DOHH2 (cell line): ENCODE results near the gene SMAD3.

ENCODE experiments used
- H3F3A ChIP-seq: fragments of 200-600 bp; sonication (generic), shearing (Covaris generic); 2 replicates; pipeline ENCODE4 v1.6.0; 2016; ENCODE audit warnings: antibody characterized with exemption, mild to moderate bottlenecking; ENCODE audit not compliant: control insufficient read depth, insufficient read depth
- H3K27ac ChIP-seq: fragments of 200-600 bp; sonication (generic); 2 replicates; pipeline ENCODE4 v1.5.1; 2014; ENCODE audit warnings: low read depth, mild to moderate bottlenecking, low read length, moderate library complexity
- H3K27me3 ChIP-seq: fragments of 200-600 bp; sonication (generic); 2 replicates; pipeline ENCODE4 v1.6.1; 2014; ENCODE audit warnings: mild to moderate bottlenecking, low read length, mixed read lengths; ENCODE audit not compliant: control insufficient read depth
- H3K36me3 ChIP-seq: fragments of 200-600 bp; sonication (generic); 2 replicates; pipeline ENCODE4 v1.6.1; 2014; ENCODE audit warnings: mild to moderate bottlenecking, low read length, moderate library complexity, mixed read lengths; ENCODE audit not compliant: control insufficient read depth
- H3K4me1 ChIP-seq: fragments of 200-600 bp; sonication (generic); 2 replicates; pipeline ENCODE4 v1.6.1; 2014; ENCODE audit warnings: mild to moderate bottlenecking, low read length, mixed read lengths; ENCODE audit not compliant: control insufficient read depth
- H3K4me2 ChIP-seq: fragments of 200-600 bp; sonication (generic); 2 replicates; pipeline ENCODE4 v1.6.0; 2014; ENCODE audit warnings: mild to moderate bottlenecking, low read length, moderate library complexity
- H3K4me3 ChIP-seq: fragments of 200-600 bp; sonication (generic); 2 replicates; pipeline ENCODE4 v1.5.1; 2014; ENCODE audit warnings: mild to moderate bottlenecking, low read length, mixed read lengths
- H3K79me2 ChIP-seq: fragments of 200-600 bp; sonication (generic); 2 replicates; pipeline ENCODE4 v1.6.1; 2014; ENCODE audit warnings: mild to moderate bottlenecking, low read length, mixed read lengths; ENCODE audit not compliant: control insufficient read depth
- H3K9me2 ChIP-seq: fragments of 200-600 bp; sonication (generic); replicated peaks from 2 replicates; pipeline ENCODE4 v1.6.1; 2014; ENCODE audit warnings: mild to moderate bottlenecking, low read length, mixed read lengths; ENCODE audit not compliant: control insufficient read depth
- H3K9me3 ChIP-seq: fragments of 200-600 bp; sonication (generic); 2 replicates; pipeline ENCODE4 v1.6.1; 2014; ENCODE audit warnings: antibody characterized with exemption, low read length, mixed read lengths; ENCODE audit not compliant: control insufficient read depth, insufficient read depth
- H4K20me1 ChIP-seq: fragments of 200-600 bp; sonication (generic); 2 replicates; pipeline ENCODE4 v1.6.0; 2014; ENCODE audit warnings: low read depth, mild to moderate bottlenecking, antibody characterized with exemption, low read length, moderate library complexity; ENCODE audit not compliant: control insufficient read depth, insufficient read depth
- CTCF ChIP-seq: fragments of 200-600 bp; sonication (generic); IDR thresholded peaks from one replicate; pipeline ENCODE4 v1.5.1; 2014; ENCODE audit warnings: antibody characterized with exemption, mild to moderate bottlenecking, low read depth, low read length; ENCODE audit not compliant: poor library complexity, severe bottlenecking
- EZH2phosphoT487 ChIP-seq: fragments of 200-600 bp; sonication (generic); IDR thresholded peaks from 2 replicates; pipeline ENCODE4 v1.6.1; 2017; ENCODE audit warnings: borderline replicate concordance, mild to moderate bottlenecking, antibody characterized with exemption, low read length, moderate library complexity, mixed read lengths

SMAD3 gene

GRCh38 chr15:67183443-67184169 is 118.2 kb downstream of the SMAD3 start:
- TF ChIP-seq CTCF (no peak), EZH2phosphoT487 (no peak)
- Histone ChIP-seq H3K9me2 (no peaks in the 10 kb centered on the region), H3K27me3 (no peaks in the 10 kb centered on the region), H3K36me3 (peaks cover 13% of the 10 kb centered on the region), H4K20me1 (0 out of 2 replicates have a peak, but pooled peaks cover 3% of the 10 kb centered on the region), H3K79me2 (no peaks in the 10 kb centered on the region), H3K9me3 (no peaks in the 10 kb centered on the region), H3K4me3 (no peak overlapping the region), H3K4me1 (no peaks in the 10 kb centered on the region), H3K4me2 (no peak overlapping the region), H3F3A (no peaks in the 10 kb centered on the region), H3K27ac (no peak overlapping the region)

- H3K4me1 ChIP-seq, result no peaks in the 10 kb centered on the region
- H3K79me2 ChIP-seq, result no peaks in the 10 kb centered on the region
- H3K9me3 ChIP-seq, result no peaks in the 10 kb centered on the region
- no peak for TF ChIP-seq CTCF
- no peak for TF ChIP-seq EZH2phosphoT487
- H3K9me2 ChIP-seq, result no peaks in the 10 kb centered on the region
- H3K27ac ChIP-seq, result no peak overlapping the region
- no peaks in the 10 kb centered on the region for H4K20me1 ChIP-seq
- no peaks in the 10 kb centered on the region for H3K27me3 ChIP-seq
- peaks cover 18% of the 10 kb centered on the region for H3K36me3 ChIP-seq
- no peak overlapping the region for H3K4me3 ChIP-seq
- H3K4me2 ChIP-seq, result no peak overlapping the region
- H3F3A ChIP-seq, result no peaks in the 10 kb centered on the region
Measured at GRCh38 chr15:67184208-67184925, 119.0 kb downstream of the SMAD3 start.

- Histone ChIP-seq H3K9me2 (no peaks in the 10 kb centered on the region), H3K4me1 (no peaks in the 10 kb centered on the region), H3K4me2 (no peak overlapping the region), H4K20me1 (no peaks in the 10 kb centered on the region), H3F3A (no peaks in the 10 kb centered on the region), H3K27me3 (no peaks in the 10 kb centered on the region), H3K79me2 (no peaks in the 10 kb centered on the region), H3K4me3 (no peak overlapping the region), H3K27ac (no peak overlapping the region), H3K9me3 (no peaks in the 10 kb centered on the region), H3K36me3 (peaks cover 18% of the 10 kb centered on the region)
- TF ChIP-seq CTCF (no peak), EZH2phosphoT487 (no peak)
Measured at GRCh38 chr15:67185051-67185450, 119.6 kb downstream of the SMAD3 start.
